Measurements from ENCODE around the gene ZFP36L2. TPM values are rescaled to one million over a fixed set of nuclear protein-coding genes. Genes with fewer than 3 reads are reported as not detected.

The ZFP36L2 gene
- total RNA-seq, 4 donors from 2014 or later = 114 to 305 (median 208) TPM

GRCh38 chr2:43226955-43227829, 786 bp upstream of the ZFP36L2 start:
- H3K4me1 ChIP-seq = peaks cover 15 to 29% (median 28%) of the 10 kb centered on the region in 4 donors
- peak overlapping the region; percentile 85 to 91 (median 90) for H3K4me3 ChIP-seq
- DNase-seq = peak; percentile 96
- peak; percentile 16 for TF ChIP-seq POLR2A (IDR thresholded peaks at IDR 0.05)
- TF ChIP-seq EP300 (IDR thresholded peaks at IDR 0.05; ENCODE audit: low read depth) = peak; percentile 88
- TF ChIP-seq CTCF (IDR thresholded peaks at IDR 0.05) = peak in 3 of 5 experiments; percentile 30 to 51 (median 34)
- peak; percentile 59 to 92 (median 90) for TF ChIP-seq POLR2AphosphoS5 (IDR thresholded peaks at IDR 0.05)
- in situ Hi-C loops (cut with MboI; ENCODE audit: low pct_ligation_motif_present in 1 of 4, low pct_unique_long_range_greater_than_20kb in 1 of 4, low sequenced_read_pairs in 3 of 4) = loop anchor here in 3 of 4 donors (5.0 to 25.0 kb wide), 3 partner anchors 100 to 390 kb away; no protein-coding TSS in a partner anchor
- H3K27ac ChIP-seq = peak overlapping the region; percentile 96 to 100 (median 99)
- no peaks in the 10 kb centered on the region for H3K9me3 ChIP-seq
- 0% methylated on average over 49 of the region's 77 CpGs; no CpG with 5 or more reads in 1 of the 2 donors for WGBS, 2 donors (ENCODE audit: low coverage in 1 of 2)
- intact Hi-C loops (cut with DNase I; ENCODE audit: low total_unique reads) = loop anchor here (1.0 to 10.0 kb wide), 5 partner anchors 118 to 402 kb away; no protein-coding TSS in a partner anchor
- peaks cover 0 to 26% (median 15%) of the 10 kb centered on the region in 4 donors for H3K36me3 ChIP-seq
- H3K27me3 ChIP-seq = no peaks in the 10 kb centered on the region

GRCh38 chr2:43225788-43226557, 433 bp downstream of the ZFP36L2 start:
- Histone ChIP-seq H3K9me3 (no peaks in the 10 kb centered on the region), H3K4me3 (peak overlapping the region; percentile 71 to 91 (median 88)), H3K36me3 (peaks cover 0 to 26% (median 15%) of the 10 kb centered on the region in 4 donors), H3K4me1 (peaks cover 15 to 41% (median 38%) of the 10 kb centered on the region in 4 donors), H3K27ac (peak overlapping the region; percentile 96 to 100 (median 99)), H3K27me3 (no peaks in the 10 kb centered on the region)
- intact Hi-C loops (cut with DNase I; ENCODE audit: low total_unique reads) = loop anchor here (1.0 to 10.0 kb wide), 5 partner anchors 119 to 401 kb away; no protein-coding TSS in a partner anchor
- 0 to 2% methylated on average over 19 to 46 of the region's 80 CpGs for WGBS, 2 donors (ENCODE audit: low coverage in 1 of 2)
- in situ Hi-C loops (cut with MboI; ENCODE audit: low pct_ligation_motif_present in 1 of 4, low pct_unique_long_range_greater_than_20kb in 1 of 4, low sequenced_read_pairs in 3 of 4) = loop anchor here in 3 of 4 donors (5.0 to 25.0 kb wide), 3 partner anchors 99 to 389 kb away; no protein-coding TSS in a partner anchor
- TF ChIP-seq POLR2AphosphoS5 (IDR thresholded peaks at IDR 0.05) (peak in 2 of 3 donors; percentile 9 to 64), POLR2A (IDR thresholded peaks at IDR 0.05) (peak; percentile 93), CTCF (IDR thresholded peaks at IDR 0.05) (no peak)
- DNase-seq = no peak

GRCh38 chr2:43225093-43225787, 1.2 kb downstream of the ZFP36L2 start:
- Histone ChIP-seq H3K36me3 (peaks cover 0 to 26% (median 15%) of the 10 kb centered on the region in 4 donors), H3K4me3 (peak overlapping the region; percentile 71 to 91 (median 88)), H3K27me3 (no peaks in the 10 kb centered on the region), H3K4me1 (peaks cover 15 to 47% (median 43%) of the 10 kb centered on the region in 4 donors), H3K9me3 (no peaks in the 10 kb centered on the region), H3K27ac (peak overlapping the region; percentile 96 to 100 (median 99))
- intact Hi-C loops (cut with DNase I; ENCODE audit: low total_unique reads) = loop anchor here (10.0 kb wide), 3 partner anchors 120 to 400 kb away; no protein-coding TSS in a partner anchor
- TF ChIP-seq EP300 (IDR thresholded peaks at IDR 0.05; ENCODE audit: low read depth) = no peak
- TF ChIP-seq POLR2A (IDR thresholded peaks at IDR 0.05) = peak; percentile 39
- TF ChIP-seq POLR2AphosphoS5 (IDR thresholded peaks at IDR 0.05) = peak in 2 of 3 donors; percentile 70 to 83
- TF ChIP-seq CTCF (IDR thresholded peaks at IDR 0.05) = no peak
- DNase-seq = peak; percentile 65
- WGBS, 2 donors (ENCODE audit: low coverage in 1 of 2) = 0% methylated on average over 63 of the region's 74 CpGs; no CpG with 5 or more reads in 1 of the 2 donors
- in situ Hi-C loops (cut with MboI; ENCODE audit: low pct_ligation_motif_present in 1 of 4, low pct_unique_long_range_greater_than_20kb in 1 of 4, low sequenced_read_pairs in 3 of 4) = loop anchor here in 3 of 4 donors (5.0 to 25.0 kb wide), 3 partner anchors 98 to 388 kb away; no protein-coding TSS in a partner anchor

Measured in transverse colon (tissue), 4 donors.